ENCODE measurements around the gene UQCRH. TPM values are rescaled to one million over a fixed set of nuclear protein-coding genes. Genes with fewer than 3 reads are reported as not detected.
"Not testable (repeated sequence)": the region's sequence is repeated elsewhere in the genome, so short reads cannot be mapped to it uniquely, and the experiment has no call there.

Gene UQCRH
- total RNA-seq, 3 donors from 2014 or later, result 266 to 387 (median 282) TPM

DNA sequence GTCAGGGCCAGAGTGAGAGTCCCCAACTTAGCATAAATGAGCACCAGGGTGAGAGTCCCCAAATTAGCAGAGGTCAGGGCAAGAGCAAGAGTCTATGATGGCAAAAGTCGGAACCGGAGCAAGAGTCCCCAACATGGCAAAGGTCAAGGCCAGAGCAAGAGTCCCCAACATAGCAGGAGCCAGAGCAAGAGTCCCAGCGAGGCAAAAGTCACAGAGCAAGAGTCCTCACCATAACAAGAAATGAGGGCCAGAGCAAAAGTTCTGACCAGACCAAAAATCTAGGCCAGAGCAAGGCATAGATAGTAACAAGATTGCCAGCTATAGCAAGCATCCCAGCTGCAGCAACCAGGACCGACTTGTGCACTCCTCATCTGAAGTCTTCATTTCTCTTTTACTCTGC lies 40.2 kb downstream of the UQCRH start:
- DNase-seq (no peak), ATAC-seq (no peak)
- TF ChIP-seq, protein P1, sequence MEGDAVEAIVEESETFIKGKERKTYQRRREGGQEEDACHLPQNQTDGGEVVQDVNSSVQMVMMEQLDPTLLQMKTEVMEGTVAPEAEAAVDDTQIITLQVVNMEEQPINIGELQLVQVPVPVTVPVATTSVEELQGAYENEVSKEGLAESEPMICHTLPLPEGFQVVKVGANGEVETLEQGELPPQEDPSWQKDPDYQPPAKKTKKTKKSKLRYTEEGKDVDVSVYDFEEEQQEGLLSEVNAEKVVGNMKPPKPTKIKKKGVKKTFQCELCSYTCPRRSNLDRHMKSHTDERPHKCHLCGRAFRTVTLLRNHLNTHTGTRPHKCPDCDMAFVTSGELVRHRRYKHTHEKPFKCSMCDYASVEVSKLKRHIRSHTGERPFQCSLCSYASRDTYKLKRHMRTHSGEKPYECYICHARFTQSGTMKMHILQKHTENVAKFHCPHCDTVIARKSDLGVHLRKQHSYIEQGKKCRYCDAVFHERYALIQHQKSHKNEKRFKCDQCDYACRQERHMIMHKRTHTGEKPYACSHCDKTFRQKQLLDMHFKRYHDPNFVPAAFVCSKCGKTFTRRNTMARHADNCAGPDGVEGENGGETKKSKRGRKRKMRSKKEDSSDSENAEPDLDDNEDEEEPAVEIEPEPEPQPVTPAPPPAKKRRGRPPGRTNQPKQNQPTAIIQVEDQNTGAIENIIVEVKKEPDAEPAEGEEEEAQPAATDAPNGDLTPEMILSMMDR (IDR thresholded peaks at IDR 0.05), result no peak
- Histone ChIP-seq H3K36me3 (ENCODE audit: low read depth) (peaks cover 4% of the 10 kb centered on the region), H3K4me3 (no peak overlapping the region), H3K4me1 (ENCODE audit: low read depth) (peaks cover 10% of the 10 kb centered on the region), H3K9me3 (no peaks in the 10 kb centered on the region)
- intact Hi-C loops (cut with DNase I, micrococcal nuclease), result no loop called here

DNA sequence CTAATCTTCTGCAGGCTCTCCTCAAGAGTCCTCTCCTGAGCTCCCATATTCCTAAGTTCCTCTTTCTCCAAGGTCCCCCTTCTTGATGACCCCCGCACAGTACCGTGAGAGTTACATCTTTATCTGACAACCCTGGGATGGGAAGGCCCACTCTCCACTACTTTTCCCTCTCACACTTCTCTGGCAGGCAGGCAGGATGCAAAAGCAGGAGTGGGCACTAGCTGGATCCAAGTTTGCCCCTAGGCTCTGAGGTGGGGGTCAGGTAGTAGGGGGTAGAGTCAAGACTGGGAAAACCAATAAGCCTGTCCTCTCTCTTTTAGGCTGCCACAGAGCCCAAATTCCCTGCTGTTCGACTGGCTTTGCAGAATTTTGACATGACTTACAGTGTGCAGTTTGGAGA lies 41.0 kb downstream of the UQCRH start:
- ATAC-seq (no peak), DNase-seq (no peak)
- H3K4me3 ChIP-seq, result no peak overlapping the region
- peaks cover 10% of the 10 kb centered on the region for H3K4me1 ChIP-seq (ENCODE audit: low read depth)
- TF ChIP-seq, protein P1 (IDR thresholded peaks at IDR 0.05), result no peak
- peaks cover 4% of the 10 kb centered on the region for H3K36me3 ChIP-seq (ENCODE audit: low read depth)
- intact Hi-C loops (cut with DNase I, micrococcal nuclease), result no loop called here
- no peaks in the 10 kb centered on the region for H3K9me3 ChIP-seq

DNA sequence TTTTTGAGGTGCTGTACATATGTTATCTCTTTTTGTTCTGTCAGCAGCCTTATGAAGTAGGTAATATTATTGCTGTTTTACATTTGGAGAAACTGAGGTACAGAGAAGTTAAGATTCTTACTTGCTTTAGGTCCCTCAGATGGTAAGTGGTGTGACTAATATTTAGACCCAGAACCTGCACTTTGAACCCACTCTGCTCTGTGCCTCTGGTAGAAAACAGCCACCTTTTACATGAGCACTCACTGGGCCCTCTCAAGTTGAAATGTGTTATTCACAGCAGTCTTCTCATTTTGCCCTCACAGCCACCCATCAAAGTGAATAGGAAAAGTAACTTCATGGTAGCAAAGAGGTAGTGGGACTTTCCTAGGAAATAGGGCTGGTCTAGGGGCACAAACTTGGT lies 41.8 kb downstream of the UQCRH start:
- TF ChIP-seq, protein P1 (IDR thresholded peaks at IDR 0.05), result no peak
- peaks cover 4% of the 10 kb centered on the region for H3K36me3 ChIP-seq (ENCODE audit: low read depth)
- H3K9me3 ChIP-seq, result no peaks in the 10 kb centered on the region
- peaks cover 10% of the 10 kb centered on the region for H3K4me1 ChIP-seq (ENCODE audit: low read depth)
- no peak overlapping the region for H3K4me3 ChIP-seq
- intact Hi-C loops (cut with DNase I, micrococcal nuclease), result no loop called here
- ATAC-seq, result no peak
- DNase-seq, result no peak

DNA sequence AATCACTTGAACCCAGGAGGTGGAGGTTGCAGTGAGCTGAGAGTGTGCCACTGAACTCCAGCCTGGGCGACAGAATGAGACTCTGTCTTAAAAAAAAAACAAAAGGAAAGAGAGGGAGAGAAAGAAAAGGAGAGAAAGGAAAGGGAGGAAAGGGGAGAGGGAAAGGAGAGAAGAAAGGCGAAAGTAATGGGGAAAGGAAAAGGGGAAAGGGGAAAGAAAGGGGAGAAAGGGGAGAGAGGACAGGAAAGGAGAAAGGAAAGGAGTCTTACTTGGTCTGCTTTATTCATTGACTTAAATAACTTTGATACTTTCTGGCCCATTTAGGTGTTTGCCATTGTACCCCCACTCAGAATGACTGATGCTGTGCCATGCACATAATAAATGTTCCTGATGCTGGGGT lies 48.9 kb downstream of the UQCRH start:
- H3K36me3 ChIP-seq (ENCODE audit: low read depth), result no peaks in the 10 kb centered on the region
- H3K9me3 ChIP-seq, result no peaks in the 10 kb centered on the region
- no peak for DNase-seq
- H3K4me1 ChIP-seq (ENCODE audit: low read depth), result no peaks in the 10 kb centered on the region
- no peak for ATAC-seq
- no peak overlapping the region for H3K4me3 ChIP-seq
- intact Hi-C loops (cut with DNase I, micrococcal nuclease), result no loop called here
- TF ChIP-seq, protein P1 (IDR thresholded peaks at IDR 0.05), result no peak

DNA sequence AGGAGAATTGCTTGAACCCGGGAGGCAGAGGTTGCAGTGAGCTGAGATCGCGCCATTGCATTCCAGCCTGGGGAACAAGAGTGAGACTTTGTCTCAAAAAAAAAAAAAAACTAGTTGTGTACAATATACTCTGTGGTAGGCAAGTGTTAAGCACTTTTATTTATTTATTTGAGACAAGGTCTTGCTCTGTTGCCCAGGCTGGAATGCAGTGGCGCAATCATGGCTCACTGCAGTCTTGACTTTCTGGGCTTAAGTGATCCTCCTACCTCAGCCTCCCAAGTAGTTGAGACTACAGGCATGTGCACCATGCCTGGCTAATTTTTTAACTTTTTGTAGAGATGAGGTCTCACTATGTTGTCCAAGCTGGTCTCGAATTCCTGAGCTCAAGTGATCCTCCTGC lies 52.4 kb downstream of the UQCRH start:
- ATAC-seq; H3K36me3 ChIP-seq (ENCODE audit: low read depth); intact Hi-C loops (cut with DNase I, micrococcal nuclease): not testable (repeated sequence)

DNA sequence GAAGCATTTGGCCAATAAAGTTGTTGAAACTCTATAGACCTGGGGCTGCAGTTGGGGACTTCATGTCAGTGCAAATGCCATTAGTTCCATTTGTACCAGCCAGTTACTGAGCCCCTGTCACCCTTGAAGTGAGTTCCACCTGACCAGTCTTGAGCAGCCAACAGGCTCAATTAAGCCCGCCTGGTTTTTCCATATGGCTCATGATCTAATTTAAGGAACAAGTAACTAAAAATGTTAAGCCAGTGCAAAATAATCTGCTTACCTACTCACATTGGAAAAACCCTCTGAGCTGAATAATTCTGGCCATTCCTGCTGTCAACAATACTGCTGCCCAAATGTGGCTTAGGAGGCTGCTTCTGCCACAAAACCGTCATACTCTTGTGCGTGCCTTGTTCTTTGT lies 58.7 kb downstream of the UQCRH start:
- ATAC-seq (no peak), DNase-seq (no peak)
- TF ChIP-seq, protein P1 (IDR thresholded peaks at IDR 0.05), result no peak
- no peaks in the 10 kb centered on the region for H3K4me1 ChIP-seq (ENCODE audit: low read depth)
- no peak overlapping the region for H3K4me3 ChIP-seq
- intact Hi-C loops (cut with DNase I, micrococcal nuclease), result no loop called here
- peaks cover 4% of the 10 kb centered on the region for H3K36me3 ChIP-seq (ENCODE audit: low read depth)
- no peaks in the 10 kb centered on the region for H3K9me3 ChIP-seq

More for the DNA sequence above, 52.4 kb downstream of the UQCRH start:
- H3K4me1 ChIP-seq (ENCODE audit: low read depth); H3K9me3 ChIP-seq; DNase-seq; H3K4me3 ChIP-seq: not testable (repeated sequence)

Measured in mucosa of descending colon (tissue), 3 donors.